ENCODE measurements around the gene CDK13. TPM values are rescaled to one million over a fixed set of nuclear protein-coding genes. Genes with fewer than 3 reads are reported as not detected.
"Not testable (repeated sequence)": the region's sequence is repeated elsewhere in the genome, so short reads cannot be mapped to it uniquely, and the experiment has no call there.

CDK13 gene
- polyA plus RNA-seq (ENCODE audit: insufficient read length in 10 of 10): 10 to 100 TPM; 26.3 to 51.3 (median 35.8) TPM
- long read RNA-seq, donor 1, full-length matches to known transcripts: 2 of 7 reads
- long read RNA-seq, donor 1, partial matches to known transcripts: 5 of 7 reads
- long read RNA-seq, donor 1, other reads (novel, unspliced or antisense): 0 of 7 reads
- long read RNA-seq, donor 2, partial matches to known transcripts: 0 of 2 reads
- long read RNA-seq, donor 2, other reads (novel, unspliced or antisense): 0 of 2 reads
- long read RNA-seq, donor 3: 0 reads
- long read RNA-seq, donor 4, full-length matches to known transcripts: 1 of 1 reads
- long read RNA-seq, donor 4, partial matches to known transcripts: 0 of 1 reads
- long read RNA-seq, donor 4, other reads (novel, unspliced or antisense): 0 of 1 reads
- long read RNA-seq, donor 5, full-length matches to known transcripts: 11 of 11 reads
- long read RNA-seq, donor 5, partial matches to known transcripts: 0 of 11 reads
- long read RNA-seq, donor 5, other reads (novel, unspliced or antisense): 0 of 11 reads
- long read RNA-seq, donor 6, full-length matches to known transcripts: 2 of 2 reads
- long read RNA-seq, donor 6, partial matches to known transcripts: 0 of 2 reads
- long read RNA-seq, donor 6, other reads (novel, unspliced or antisense): 0 of 2 reads
- long read RNA-seq, donor 7, full-length matches to known transcripts: 2 of 2 reads
- long read RNA-seq, donor 7, partial matches to known transcripts: 0 of 2 reads
- long read RNA-seq, donor 7, other reads (novel, unspliced or antisense): 0 of 2 reads
- long read RNA-seq, donor 8, partial matches to known transcripts: 5 of 8 reads
- long read RNA-seq, donor 8, other reads (novel, unspliced or antisense): 0 of 8 reads
- long read RNA-seq, donor 9, partial matches to known transcripts: 0 of 1 reads
- long read RNA-seq, donor 9, other reads (novel, unspliced or antisense): 0 of 1 reads

GRCh38 chr7:39949971-39950472 lies at the start of gene CDK13:
TSS of gene CDK13 (plus strand) at chr7:39950256. CDS start at chr7:39950642, 386 bp downstream.
- peak; percentile 70 to 93 (median 81) for DNase-seq

- no peak for DNase-seq
Measured at GRCh38 chr7:39904077-39904486, 46.0 kb upstream of the CDK13 start.

DNA sequence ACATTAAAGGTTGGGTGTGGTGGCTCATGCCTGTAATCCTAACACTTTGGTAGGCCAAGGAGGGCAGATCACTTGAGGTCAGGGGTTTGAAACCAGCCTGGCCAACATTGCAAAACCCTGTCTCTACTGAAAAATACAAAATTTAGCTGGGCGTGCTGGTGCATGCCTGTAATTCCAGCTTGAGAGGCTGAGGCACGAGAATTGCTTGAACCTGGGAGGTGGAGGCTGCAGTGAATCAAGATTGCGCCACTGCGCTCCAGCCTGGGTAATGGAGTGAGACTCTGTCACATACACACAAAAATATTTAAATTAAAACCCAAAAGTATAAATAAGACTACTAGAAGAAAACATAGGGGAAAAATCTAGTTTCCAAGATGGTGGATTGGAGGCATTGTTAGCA lies 41.9 kb upstream of the CDK13 start:
- DNase-seq: no peak

GRCh38 chr7:39908973-39909372 lies 41.1 kb upstream of the CDK13 start:
- DNase-seq: no peak

DNA sequence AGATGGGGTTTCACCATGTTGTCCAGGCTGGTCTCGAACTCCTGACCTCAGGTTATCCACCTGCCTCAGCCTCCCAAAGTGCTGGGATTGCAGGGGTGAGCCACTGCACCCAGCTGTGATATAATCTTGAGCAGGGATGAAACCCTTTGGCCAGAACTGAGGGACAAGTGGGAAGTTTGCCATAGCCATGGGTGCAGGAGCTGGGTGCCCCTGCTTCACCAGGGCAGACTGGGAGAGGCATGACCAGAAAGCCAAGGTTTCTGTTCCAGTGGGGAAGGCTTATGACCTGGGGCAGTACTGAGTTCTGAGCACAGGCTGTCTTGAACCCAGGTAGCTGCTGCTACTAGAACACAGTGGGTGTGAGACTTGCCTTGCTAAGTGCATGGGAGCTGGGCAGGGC lies 40.5 kb upstream of the CDK13 start:
- no peak for DNase-seq

DNA sequence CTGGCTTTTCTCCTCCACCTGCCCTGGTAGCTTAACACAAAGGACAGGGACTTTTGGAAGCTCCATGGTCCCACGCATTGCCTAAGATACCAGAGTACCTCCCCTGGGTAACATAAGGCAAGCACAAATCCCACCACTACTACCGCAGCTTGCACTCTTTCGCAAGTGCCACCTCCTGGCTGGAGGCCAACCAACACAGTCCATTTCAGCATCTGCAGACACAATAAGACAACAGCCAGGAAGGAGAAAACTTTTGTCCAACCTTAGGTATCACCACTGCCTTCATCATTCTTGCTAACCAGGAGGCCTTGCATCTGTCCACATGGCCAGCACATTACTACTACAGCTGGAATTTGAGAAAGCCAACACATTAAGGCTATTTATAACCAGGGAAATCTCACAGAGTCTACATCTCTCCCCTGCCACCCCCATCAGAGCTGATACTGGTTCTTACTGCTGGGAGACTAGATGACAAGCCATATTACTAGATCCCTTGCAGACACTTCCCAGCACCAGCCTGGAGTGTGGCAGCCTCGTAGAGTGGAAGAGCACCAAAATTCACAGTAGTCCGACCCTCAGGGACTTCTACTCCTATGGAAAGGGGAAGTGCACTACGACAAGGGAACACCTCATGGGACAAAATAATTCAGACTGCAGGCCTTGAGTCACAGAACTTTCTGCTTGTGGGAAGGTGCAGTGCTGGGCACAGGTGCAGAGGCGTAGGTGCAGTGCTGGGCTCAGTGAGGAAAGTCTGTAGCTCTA lies 39.8 kb upstream of the CDK13 start:
- no peak for DNase-seq

GRCh38 chr7:39911167-39911566 lies 38.9 kb upstream of the CDK13 start:
- no peak for DNase-seq

DNA sequence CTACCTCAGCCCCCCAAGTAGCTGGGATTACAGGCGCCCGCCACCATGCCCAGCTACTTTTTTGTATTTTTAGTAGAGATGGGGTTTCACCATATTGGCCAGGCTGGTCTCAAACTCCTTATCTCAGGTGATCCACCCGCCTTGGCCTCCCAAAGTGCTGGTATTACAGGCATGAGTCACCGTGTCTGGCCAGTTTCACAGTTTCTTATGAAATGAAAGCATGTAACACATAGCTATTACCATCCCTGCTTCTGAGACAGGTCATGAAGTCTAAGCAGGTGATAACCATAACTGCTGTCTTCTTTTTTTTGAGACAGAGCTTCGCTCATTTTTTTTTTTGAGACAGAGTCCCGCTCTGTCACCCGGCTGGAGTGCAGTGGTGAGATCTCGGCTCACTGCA lies 34.2 kb upstream of the CDK13 start:
- DNase-seq: not testable (repeated sequence)

DNA sequence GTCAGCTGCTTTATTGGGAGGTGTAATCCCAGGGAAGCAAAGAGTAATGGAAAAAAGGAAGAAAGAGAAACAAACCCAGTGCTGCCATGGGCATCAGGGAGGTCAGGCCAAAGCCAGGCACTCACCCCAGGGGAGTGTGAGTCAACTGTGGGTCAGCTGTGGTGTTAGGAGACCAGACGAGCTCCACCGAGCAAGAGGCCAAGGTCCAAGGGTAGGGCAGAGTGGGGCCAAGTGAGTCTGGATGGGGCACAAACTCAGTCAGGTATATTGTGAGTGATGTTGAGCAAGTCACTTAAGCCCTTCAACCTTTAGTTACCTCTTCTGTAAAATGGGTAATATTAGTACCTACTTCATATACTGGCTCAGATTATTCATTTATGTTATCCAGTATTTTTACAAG lies 30.4 kb upstream of the CDK13 start:
- no peak for DNase-seq

DNA sequence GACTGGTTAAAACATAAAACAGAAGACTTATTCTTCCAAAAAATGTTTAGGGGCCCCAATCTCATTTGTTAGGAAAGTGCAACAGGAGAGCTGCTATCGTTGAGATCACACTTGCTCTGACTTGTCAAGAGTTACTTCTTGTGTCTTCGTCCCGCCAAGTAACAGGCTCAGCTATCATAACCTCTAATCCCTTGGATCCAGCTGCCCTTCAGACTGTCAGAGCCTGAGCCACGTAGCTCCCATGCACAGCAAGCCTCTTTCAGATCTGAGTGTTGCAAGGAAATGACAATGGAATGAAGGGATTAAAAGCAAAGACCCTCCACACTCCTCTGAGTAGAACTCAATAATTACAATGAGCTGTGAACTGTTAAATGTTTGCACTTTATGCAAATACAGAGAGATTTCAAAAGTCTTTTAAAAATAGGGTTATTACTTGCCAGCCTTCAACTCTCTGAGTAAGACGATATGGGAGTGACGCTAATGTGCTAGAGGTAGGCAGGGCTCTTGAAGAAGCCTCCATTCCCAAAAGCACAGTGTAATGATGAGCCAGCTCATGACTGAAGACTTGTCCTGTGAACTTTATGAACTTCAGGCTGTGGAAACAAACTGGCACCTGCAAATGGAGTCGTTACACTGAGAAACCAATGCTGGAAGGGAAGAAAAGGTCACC lies 28.4 kb upstream of the CDK13 start:
- DNase-seq: peak; percentile 16 to 54 (median 46)

DNA sequence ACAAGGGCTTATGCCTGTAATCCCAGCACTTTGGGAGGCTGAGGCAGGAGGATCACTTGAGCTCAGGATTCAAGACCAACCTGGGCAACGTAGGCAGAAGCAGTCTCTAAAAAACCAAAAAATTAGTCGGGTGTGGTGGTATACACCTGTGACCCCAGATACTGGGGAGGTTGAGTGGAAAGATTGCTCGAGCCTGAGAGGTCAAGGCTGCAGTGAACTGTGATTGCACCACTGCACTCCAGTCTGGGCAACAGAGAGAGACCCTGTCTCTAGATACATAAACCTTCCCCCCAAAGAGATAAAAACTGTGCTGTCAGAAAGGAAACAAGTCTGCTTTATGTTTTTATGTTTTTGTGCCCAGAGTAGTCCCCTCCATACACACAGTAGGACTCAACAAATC lies 27.5 kb upstream of the CDK13 start:
- no peak for DNase-seq

DNA sequence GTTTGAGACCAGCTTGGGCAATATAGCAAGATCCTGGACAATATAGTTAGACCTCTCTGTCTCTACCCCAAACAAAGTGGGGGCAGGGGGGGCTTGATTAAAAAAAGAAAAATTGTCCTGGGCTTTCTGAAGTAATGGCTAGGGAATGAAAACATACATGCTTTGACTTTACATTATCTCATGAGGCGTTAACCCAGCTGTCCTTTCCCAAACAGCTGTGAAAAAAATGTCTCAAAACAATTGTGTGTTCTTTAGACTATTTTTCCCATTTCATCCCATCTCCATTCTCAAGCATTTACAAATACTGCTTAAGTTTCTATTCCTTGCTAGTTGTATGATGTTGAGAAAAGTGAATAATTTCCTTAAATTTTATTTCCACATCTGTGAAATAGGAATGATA lies 27.0 kb upstream of the CDK13 start:
- DNase-seq: peak in 1 of 3 donors; percentile 22

DNA sequence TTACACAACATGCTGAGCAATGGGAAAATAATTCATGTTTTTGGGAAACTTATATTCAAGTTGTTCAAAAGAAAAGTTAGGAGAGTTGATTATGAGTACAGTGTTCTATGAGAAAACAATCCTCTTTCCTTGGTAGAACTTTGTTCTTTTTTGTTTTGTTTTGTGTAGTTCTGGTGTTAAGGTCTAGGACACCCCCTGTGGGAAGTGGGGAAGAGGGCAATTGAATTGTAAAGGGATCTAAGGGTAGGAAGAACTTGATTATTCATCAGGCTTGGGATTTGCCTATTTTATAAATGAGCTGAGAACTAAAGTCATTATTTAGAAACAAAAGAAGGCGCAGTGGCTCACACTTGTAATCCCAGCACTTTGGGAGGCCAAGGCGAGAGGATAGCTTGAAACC lies 25.9 kb upstream of the CDK13 start:
- DNase-seq: no peak

GRCh38 chr7:39926111-39926510 lies 23.9 kb upstream of the CDK13 start:
- DNase-seq: no peak

DNA sequence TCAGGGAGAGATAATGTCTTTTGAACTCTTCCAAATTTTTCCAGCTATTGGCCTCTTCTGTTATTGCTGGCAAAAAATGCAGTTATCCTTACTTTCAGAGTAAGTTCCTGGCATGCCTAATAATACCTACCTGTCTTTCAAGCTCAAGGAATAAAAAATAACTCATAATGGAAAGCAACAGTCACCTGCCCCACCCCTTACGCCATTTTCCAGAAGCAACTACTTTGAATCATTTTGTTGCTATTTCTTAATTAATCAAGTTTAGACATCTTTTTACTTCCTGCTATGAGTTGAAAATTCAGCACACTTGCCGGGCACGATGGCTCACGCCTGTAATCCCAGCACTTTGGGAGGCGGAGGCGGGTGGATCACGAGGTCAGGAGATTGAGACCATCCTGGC lies 23.0 kb upstream of the CDK13 start:
- no peak for DNase-seq

- DNase-seq: no peak
Measured at GRCh38 chr7:39934132-39934531, 15.9 kb upstream of the CDK13 start.

DNA sequence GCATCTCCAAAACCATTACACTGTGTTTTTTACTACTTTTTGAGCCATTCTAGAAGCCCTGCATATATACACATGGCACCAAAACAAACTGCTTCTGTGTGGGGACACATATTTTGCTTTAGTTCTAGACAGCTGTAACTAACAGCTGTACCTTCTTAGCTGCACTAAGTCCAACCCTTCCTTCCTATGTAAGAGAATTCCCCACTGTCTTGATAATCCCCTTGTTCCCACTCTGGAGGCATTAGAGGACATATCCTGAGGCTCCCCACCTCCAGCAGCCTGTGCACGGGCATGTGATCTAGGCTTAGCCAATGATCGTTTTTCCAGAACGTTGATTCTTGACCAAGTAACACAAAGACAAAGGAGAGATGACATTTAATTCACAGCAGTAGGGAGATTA lies 13.3 kb upstream of the CDK13 start:
- peak in 1 of 3 donors; percentile 24 for DNase-seq

- no peak for DNase-seq
Measured at GRCh38 chr7:39937366-39938153, 12.5 kb upstream of the CDK13 start.

- DNase-seq: no peak
Measured at GRCh38 chr7:39942883-39943282, 7.2 kb upstream of the CDK13 start.

GRCh38 chr7:39946693-39947092 lies 3.4 kb upstream of the CDK13 start:
- no peak for DNase-seq
